ENCODE results near the gene EVI2A.
"Not testable (repeated sequence)": the region's sequence is repeated elsewhere in the genome, so short reads cannot be mapped to it uniquely, and the experiment has no call there.

EVI2A gene, protein sequence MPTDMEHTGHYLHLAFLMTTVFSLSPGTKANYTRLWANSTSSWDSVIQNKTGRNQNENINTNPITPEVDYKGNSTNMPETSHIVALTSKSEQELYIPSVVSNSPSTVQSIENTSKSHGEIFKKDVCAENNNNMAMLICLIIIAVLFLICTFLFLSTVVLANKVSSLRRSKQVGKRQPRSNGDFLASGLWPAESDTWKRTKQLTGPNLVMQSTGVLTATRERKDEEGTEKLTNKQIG

GRCh38 chr17:31321481-31321880, at the start of gene EVI2A:
Gene EVI2A (minus strand): TSS chr17:31321622. CDS start chr17:31319013, 2,609 bp downstream.
- DNase-seq (ENCODE audit: low spot score) = no peak

- no peak for DNase-seq (ENCODE audit: low spot score)
Measured at GRCh38 chr17:31369266-31369665, 47.8 kb upstream of the EVI2A start.

GRCh38 chr17:31366088-31366487, 44.7 kb upstream of the EVI2A start:
- DNase-seq (ENCODE audit: low spot score) = no peak

DNA sequence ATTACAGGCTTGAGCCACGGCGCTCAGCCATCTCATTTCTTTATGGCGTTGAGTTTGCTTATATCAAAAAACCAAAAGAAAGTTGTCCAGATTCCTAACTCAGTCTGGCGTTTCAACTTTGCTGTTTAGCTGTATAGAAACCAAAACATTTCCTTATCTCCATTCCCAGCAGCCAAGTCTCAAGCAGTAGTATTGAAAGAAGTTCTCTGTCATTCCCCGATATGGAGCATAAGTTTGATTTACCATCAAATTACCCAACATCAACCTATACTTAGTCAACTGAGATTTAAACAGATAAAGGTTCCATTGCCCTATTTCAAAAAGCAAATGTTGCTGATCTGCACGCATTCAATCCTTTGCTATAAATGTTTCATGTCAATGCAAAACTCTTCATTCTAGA, 42.6 kb upstream of the EVI2A start:
- no peak for DNase-seq (ENCODE audit: low spot score)

- no peak for DNase-seq (ENCODE audit: low spot score)
Measured at GRCh38 chr17:31357839-31358394, 36.5 kb upstream of the EVI2A start.

GRCh38 chr17:31357091-31357490, 35.7 kb upstream of the EVI2A start:
- no peak for DNase-seq (ENCODE audit: low spot score)

DNA sequence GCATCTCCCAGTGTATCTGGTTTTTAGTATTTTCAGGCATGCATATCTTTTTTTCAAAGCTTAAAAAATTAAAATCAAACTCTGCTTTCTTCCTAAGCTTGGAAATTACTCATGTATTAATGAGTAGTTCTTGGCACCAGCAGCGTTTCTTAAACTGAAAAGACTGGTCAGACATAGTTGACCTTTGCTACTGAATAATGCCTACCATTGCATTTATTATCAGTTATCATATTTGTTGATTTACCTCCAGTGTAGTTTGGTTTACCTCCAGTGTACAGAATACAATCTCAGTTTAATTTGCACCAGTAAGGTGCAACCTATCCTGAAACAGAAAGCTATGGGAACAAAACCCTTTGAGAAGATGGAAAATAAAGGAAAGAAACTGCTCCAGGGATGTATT, 34.5 kb upstream of the EVI2A start:
- DNase-seq (ENCODE audit: low spot score) = no peak

GRCh38 chr17:31349454-31349853, 28.0 kb upstream of the EVI2A start:
- no peak for DNase-seq (ENCODE audit: low spot score)

DNA sequence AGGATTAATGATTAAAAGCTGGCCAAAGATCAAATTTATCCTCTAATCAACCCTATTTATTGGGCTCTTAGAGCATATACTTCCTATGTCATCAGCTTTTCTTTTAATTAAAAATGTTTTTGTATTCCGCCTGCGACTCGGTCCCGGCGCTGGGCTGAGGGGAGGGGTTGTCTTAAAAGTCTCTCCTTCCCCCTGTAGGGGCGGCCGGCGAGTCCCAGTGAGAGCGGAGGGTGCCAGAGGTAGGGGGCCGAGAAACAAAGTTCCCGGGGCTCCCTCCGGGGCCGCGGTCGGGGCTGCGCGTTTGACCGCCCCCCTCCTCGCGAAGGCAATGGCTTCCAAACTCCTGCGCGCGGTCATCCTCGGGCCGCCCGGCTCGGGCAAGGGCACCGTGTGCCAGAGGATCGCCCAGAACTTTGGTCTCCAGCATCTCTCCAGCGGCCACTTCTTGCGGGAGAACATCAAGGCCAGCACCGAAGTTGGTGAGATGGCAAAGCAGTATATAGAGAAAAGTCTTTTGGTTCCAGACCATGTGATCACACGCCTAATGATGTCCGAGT, 23.8 kb upstream of the EVI2A start:
- DNase-seq (ENCODE audit: low spot score) = not testable (repeated sequence)

DNA sequence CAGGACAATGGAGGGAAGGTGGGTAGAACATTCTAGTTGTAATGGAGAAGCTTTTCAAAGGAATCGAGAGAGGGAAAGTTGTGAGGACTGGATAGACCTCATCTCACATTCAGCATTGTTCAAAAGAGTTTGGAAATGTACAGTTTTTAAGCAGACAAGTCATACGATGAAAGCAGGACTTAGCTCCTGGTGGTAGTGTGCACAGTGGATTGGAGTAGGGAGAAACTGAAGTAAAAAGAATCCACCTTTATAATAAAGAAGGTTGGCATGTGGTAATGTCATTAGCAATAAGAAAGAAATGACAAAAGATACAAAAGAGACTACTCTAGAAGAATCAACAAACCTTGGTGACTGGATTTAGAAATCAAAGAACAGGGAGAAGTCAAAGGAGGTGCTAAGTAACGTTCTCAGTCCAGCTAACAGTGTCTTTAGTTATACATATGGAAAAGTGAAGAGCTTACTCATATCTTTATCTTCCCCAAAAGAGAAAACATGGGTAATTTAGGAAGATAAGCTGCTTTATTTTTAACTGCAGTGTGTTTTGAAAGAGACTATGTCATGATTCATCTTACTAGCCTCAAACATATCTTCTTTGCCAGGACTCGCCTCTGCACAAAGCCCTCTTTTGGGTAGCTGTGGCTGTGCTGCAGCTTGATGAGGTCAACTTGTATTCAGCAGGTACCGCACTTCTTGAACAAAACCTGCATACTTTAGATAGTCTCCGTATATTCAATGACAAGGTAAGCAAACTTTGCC, 18.7 kb upstream of the EVI2A start:
- no peak for DNase-seq (ENCODE audit: low spot score)

GRCh38 chr17:31329221-31329620, 7.8 kb upstream of the EVI2A start:
- no peak for DNase-seq (ENCODE audit: low spot score)

DNA sequence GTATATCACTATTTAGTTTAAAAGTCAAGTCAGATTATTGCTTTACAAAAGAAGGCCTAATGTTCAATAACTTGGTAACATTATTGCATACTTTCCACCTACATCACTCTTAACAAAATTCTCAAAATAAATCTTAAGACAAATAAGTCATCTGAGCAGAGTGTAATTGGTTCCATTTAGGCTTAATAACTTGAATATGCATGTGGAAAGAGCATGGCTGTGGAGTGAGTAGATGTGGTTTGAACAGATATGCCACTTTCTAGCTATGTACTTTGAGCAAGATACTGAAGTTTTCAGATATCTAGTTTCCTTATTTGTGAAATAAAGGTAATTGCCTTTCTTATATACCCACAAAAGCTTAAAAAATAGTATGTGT, 6.7 kb upstream of the EVI2A start:
- DNase-seq (ENCODE audit: low spot score) = no peak

DNA sequence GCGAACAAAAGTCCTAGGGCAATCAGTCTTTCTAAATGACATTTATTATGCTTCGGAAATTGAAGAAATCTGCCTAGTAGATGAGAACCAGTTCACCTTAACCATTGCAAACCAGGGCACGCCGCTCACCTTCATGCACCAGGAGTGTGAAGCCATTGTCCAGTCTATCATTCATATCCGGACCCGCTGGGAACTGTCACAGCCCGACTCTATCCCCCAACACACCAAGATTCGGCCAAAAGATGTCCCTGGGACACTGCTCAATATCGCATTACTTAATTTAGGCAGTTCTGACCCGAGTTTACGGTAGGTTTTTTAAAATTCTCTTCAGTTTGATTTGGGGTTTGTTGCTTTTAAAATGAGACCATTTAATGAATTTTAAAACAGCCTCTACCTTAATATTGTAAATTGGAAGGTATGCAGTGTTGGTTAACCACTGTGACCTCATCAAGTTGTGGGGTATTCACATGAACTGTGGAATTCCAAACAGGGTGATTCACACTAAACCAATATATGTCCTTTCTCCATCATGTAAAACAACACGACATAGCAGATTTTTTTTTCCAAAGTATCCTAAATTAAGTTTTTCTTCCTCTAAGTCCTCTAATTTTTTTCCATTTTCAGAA, 6.2 kb upstream of the EVI2A start:
- no peak for DNase-seq (ENCODE audit: low spot score)

GRCh38 chr17:31323551-31323950, 2.1 kb upstream of the EVI2A start:
- DNase-seq (ENCODE audit: low spot score) = no peak

GRCh38 chr17:31321966-31322365, 544 bp upstream of the EVI2A start:
- DNase-seq (ENCODE audit: low spot score) = no peak

- no peak for DNase-seq (ENCODE audit: low spot score)
Measured at GRCh38 chr17:31320791-31321190, 631 bp downstream of the EVI2A start.

DNA sequence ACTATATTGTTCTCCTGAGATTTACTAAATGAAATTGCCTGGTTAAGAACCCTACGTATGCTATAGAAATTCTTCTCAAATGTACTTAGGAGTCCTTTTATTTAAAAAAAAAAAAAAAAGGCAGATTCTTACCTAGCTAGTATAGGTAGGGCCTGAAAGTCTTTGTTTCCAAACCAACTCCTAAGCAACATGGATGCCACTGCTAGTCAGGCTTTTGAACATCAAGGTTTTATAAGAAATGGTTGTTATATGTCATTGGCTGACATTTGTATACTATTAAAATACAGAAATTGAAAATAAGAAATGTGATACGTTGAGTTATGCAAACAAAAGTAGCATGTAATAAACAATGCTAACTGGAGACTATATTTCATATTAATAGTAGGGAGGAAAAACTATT, 1.2 kb downstream of the EVI2A start:
- DNase-seq (ENCODE audit: low spot score) = no peak

DNA sequence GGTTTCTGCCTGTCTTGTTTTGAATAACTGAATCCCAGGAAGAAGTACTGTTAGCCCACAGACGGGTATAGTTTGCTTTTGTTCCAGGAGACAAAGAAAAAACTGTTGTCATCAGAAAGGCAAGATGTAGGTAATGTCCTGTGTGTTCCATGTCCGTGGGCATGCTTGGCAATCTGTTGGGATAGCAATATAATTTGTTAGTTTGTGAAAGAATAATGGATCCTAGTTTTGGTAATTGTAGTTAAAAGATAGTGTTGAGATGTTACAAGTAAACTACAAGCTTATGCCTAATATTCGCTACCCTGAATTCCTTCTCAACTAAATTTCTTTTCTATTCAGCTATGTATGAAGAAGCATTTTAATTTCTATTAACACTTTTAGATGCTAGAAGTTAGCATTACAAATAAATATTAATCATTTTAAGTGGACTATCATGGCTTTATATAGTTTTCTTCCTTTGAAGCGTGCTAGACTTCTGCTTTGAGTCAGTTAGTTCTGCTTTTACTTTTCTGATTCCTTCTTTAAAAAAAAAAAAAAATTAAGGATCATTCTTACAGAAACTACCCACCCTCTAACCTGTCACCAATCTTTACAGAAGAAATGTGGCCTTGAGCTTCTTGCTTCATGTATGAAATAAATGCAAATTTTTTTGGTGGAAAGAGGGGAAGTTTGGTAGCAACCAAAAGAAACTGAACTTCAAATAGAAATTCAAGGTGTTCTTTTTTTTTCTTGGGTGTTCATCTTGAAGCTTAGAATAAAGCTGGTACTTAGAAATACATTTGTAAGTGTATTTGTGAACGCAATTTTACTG, 2.4 kb downstream of the EVI2A start:
- DNase-seq (ENCODE audit: low spot score) = no peak

DNA sequence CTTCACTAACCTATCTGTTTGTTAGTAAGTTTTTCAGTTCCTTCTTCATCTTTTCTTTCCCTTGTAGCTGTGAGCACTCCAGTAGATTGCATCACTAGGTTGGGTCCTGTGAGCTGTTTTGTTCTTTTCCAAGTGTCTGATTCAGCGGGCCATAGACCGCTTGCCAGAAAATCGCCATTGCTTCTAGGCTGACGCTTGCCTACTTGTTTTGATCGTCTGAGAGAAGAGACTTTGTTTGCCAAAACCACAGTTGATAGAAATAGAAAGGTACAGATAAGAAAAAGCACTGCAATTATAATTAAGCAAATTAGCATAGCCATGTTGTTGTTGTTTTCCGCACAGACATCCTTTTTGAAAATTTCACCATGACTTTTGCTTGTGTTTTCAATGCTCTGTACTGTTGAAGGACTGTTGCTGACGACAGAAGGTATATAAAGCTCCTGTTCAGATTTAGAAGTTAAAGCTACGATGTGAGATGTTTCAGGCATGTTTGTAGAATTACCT, 3.1 kb downstream of the EVI2A start:
- no peak for DNase-seq (ENCODE audit: low spot score)

DNA sequence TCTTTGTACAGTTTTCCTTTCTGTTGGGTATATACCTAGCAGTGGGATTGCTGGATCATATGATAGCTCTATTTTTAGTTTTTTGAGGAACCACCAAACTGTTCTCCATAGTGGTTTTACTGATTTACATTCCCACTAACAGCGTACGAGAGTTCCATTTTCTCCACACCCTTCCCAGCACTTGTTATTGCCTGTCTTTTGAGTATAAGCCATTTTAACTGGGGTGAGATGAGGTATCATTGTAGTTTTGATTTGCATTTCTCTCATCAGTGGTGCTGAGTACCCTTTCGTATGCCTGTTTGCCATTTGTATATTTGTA, 6.7 kb downstream of the EVI2A start:
- no peak for DNase-seq (ENCODE audit: low spot score)

GRCh38 chr17:31313982-31314781, 7.2 kb downstream of the EVI2A start, which contains the start of gene EVI2B:
Gene EVI2B (minus strand): TSS chr17:31314054. CDS start chr17:31305609, 8,445 bp downstream.
- DNase-seq (ENCODE audit: low spot score) = no peak
